GM21447 (cell line): ENCODE measurements around the gene CNTN6.

Experiments used
- ATAC-seq: cut with Tn5 transposase; IDR thresholded peaks from one replicate; pipeline ENCODE4 v1.9.1; 2021; ENCODE audit not compliant: unreplicated experiment

The CNTN6 gene

GRCh38 chr3:1400571-1400970, 307.7 kb downstream of the CNTN6 start:
- ATAC-seq, result no peak

DNA sequence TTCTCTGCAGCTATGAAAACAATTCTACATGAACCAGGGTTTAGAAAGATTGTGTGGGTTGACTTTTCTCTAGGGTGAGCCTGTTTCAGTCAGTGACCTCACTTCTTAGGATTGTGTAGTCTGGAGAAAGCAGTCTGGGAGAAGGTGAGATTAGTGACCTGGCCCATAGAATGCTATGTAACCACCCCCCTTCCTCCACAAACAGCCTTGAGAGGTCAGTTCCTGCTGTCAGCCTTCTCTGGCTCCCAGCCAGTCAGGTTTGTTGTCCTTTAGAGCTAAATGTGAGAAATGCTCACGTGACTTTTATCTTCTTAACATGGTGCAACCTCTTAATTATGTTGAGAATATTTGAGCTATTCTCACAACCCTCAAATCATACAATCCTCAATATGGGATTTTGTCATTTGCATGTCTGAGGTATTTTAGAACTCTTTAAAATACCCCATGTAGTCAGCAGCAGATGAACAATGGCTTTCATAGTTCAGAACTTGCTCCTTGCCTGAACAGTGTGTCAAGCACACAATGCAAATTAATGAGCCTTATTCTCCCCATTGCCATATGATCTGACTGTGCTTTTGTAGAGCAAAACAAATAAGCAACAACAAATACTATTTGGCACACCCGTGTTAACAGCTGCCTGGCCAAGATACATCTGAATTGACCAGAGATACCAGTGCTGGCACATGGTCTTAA, 311.6 kb downstream of the CNTN6 start:
- no peak for ATAC-seq

- ATAC-seq, result no peak
These were observed 313.4 kb downstream of the CNTN6 start for GRCh38 chr3:1406250-1406649.

- no peak for ATAC-seq
These were observed 328.8 kb downstream of the CNTN6 start for GRCh38 chr3:1421577-1421976.

GRCh38 chr3:1423566-1424089, 330.8 kb downstream of the CNTN6 start:
- no peak for ATAC-seq

GRCh38 chr3:1439395-1439794, 346.6 kb downstream of the CNTN6 start:
- ATAC-seq, result no peak

DNA sequence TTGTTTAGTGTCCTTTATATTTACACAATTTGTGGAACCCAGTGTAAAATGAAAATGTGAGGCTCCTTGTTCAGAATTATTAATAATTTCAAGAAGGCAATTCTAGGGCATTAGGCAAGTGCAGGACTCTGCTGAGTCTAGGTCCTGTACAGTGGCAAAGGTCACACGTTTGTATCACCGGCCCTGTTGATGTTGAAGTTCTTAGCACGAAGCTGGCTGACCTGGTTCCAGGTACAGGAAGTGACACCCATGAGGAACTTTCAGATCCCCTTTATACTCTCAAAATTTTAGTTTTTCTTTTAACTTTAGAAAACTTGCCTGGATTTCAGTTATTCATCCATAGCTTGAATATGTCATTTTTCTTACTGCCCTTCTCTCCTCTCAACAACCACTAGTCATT, 349.4 kb downstream of the CNTN6 start:
- no peak for ATAC-seq

- no peak for ATAC-seq
These were observed 351.4 kb downstream of the CNTN6 start for GRCh38 chr3:1444195-1444594.

GRCh38 chr3:1446531-1446930, 353.7 kb downstream of the CNTN6 start:
- no peak for ATAC-seq

DNA sequence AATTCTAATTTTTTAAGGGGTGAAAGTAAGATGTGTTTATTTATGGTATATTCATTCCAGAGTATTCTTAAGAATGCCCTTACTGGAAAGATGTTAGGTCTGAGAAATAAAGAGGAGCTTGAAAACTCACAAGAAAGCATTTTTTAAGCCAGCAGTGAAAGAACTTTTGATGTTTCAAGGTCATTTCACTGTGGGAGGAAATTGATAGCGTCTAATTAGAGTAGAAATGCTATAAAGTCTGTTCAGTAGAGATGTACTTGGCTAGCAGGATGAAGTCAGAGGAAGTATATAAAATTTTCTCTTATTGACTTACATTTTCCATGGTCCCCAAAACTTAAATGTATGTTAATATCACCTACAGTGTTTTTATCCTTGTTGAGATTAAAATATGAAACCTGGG, 354.6 kb downstream of the CNTN6 start:
- ATAC-seq, result no peak

- ATAC-seq, result no peak
These were observed 355.6 kb downstream of the CNTN6 start for GRCh38 chr3:1448443-1448842.
